ENCODE results near the gene GRIK5. TPM values are rescaled to one million over a fixed set of nuclear protein-coding genes. Genes with fewer than 3 reads are reported as not detected.

Gene GRIK5
- total and polyA plus RNA-seq, 7 experiments from 2014 or later: 0.09 to 3.5 (median 0.74) TPM; not detected in 1

GRCh38 chr19:42114412-42114811, 44.4 kb upstream of the GRIK5 start:
- ATAC-seq (no peak), DNase-seq (no peak)
- H3K36me3 Mint-ChIP-seq: peaks cover 3 to 47% (median 16%) of the 10 kb centered on the region in 5 donors
- Histone ChIP-seq H3K27ac (ENCODE audit: low read depth, low read length) (no peak overlapping the region), H3K27me3 (ENCODE audit: control insufficient read depth in 2 of 2, insufficient read depth in 2 of 2, low read length in 2 of 2) (no peaks in the 10 kb centered on the region), H3K9me3 (ENCODE audit: control insufficient read depth in 2 of 3, low read length in 3 of 3) (no peaks in the 10 kb centered on the region), H3K4me1 (ENCODE audit: control insufficient read depth in 2 of 2, insufficient read depth in 2 of 2, low read length in 2 of 2) (no peaks in the 10 kb centered on the region), H3K36me3 (ENCODE audit: control insufficient read depth in 2 of 3, insufficient read depth in 3 of 3, low read length in 3 of 3) (peaks cover 0 to 61% (median 7%) of the 10 kb centered on the region in 3 experiments), H3K4me3 (ENCODE audit: low read length) (no peak overlapping the region)
- H3K9me3 Mint-ChIP-seq: peaks cover 0 to 1% (median 0%) of the 10 kb centered on the region in 11 donors
- H3K4me3 Mint-ChIP-seq: no peak overlapping the region
- ChIA-PET CTCF (interaction anchor here (0.7 to 1.8 kb wide), 4 partner anchors 8 to 20 kb away, joined by 3 to 8 read pairs (median 3); partner anchors contain the start of gene POU2F2), POLR2A (interaction anchor here (1.1 to 1.4 kb wide), 2 partner anchors 11 to 15 kb away, joined by 3 read pairs; no protein-coding TSS in a partner anchor)
- H3K27me3 Mint-ChIP-seq: no peaks in the 10 kb centered on the region
- peak overlapping the region in 5 of 9 donors; percentile 58 to 84 (median 61) for H3K27ac Mint-ChIP-seq
- intact Hi-C loops (cut with micrococcal nuclease): no loop called here
- peaks cover 0 to 36% (median 7%) of the 10 kb centered on the region in 7 donors for H3K4me1 Mint-ChIP-seq

GRCh38 chr19:42113641-42114348, 43.8 kb upstream of the GRIK5 start:
- Histone ChIP-seq H3K27ac (ENCODE audit: low read depth, low read length) (no peak overlapping the region), H3K36me3 (ENCODE audit: control insufficient read depth in 2 of 3, insufficient read depth in 3 of 3, low read length in 3 of 3) (peaks cover 0 to 61% (median 7%) of the 10 kb centered on the region in 3 experiments), H3K4me3 (ENCODE audit: low read length) (no peak overlapping the region), H3K27me3 (ENCODE audit: control insufficient read depth in 2 of 2, insufficient read depth in 2 of 2, low read length in 2 of 2) (no peaks in the 10 kb centered on the region), H3K4me1 (ENCODE audit: control insufficient read depth in 2 of 2, insufficient read depth in 2 of 2, low read length in 2 of 2) (no peaks in the 10 kb centered on the region), H3K9me3 (ENCODE audit: control insufficient read depth in 2 of 3, low read length in 3 of 3) (no peaks in the 10 kb centered on the region)
- H3K27ac Mint-ChIP-seq: peak overlapping the region in 8 of 9 donors; percentile 14 to 84 (median 65)
- H3K27me3 Mint-ChIP-seq: no peaks in the 10 kb centered on the region
- ChIA-PET CTCF (interaction anchor here (1.3 to 1.8 kb wide), 3 partner anchors 12 to 19 kb away, joined by 3 to 8 read pairs (median 5); partner anchors contain the start of gene POU2F2), POLR2A (interaction anchor here (0.7 to 1.5 kb wide), 5 partner anchors 8 to 72 kb away, joined by 3 to 5 read pairs (median 3); no protein-coding TSS in a partner anchor)
- H3K4me3 Mint-ChIP-seq: no peak overlapping the region
- intact Hi-C loops (cut with micrococcal nuclease): no loop called here
- peaks cover 3 to 46% (median 10%) of the 10 kb centered on the region in 5 donors for H3K36me3 Mint-ChIP-seq
- ATAC-seq (peak; percentile 46), DNase-seq (no peak)
- peaks cover 0 to 1% (median 0%) of the 10 kb centered on the region in 11 donors for H3K9me3 Mint-ChIP-seq
- H3K4me1 Mint-ChIP-seq: peaks cover 0 to 34% (median 8%) of the 10 kb centered on the region in 7 donors

- H3K36me3 Mint-ChIP-seq: peaks cover 3 to 30% (median 9%) of the 10 kb centered on the region in 5 donors
- H3K9me3 ChIP-seq (ENCODE audit: control insufficient read depth in 2 of 3, low read length in 3 of 3): no peaks in the 10 kb centered on the region
- peak overlapping the region in 6 of 9 donors; percentile 9 to 85 (median 76) for H3K27ac Mint-ChIP-seq
These were observed 41.8 kb upstream of the GRIK5 start for GRCh38 chr19:42111811-42112210.

GRCh38 chr19:42111384-42111783, 41.4 kb upstream of the GRIK5 start:
- Mint-ChIP-seq H3K27ac (peak overlapping the region in 8 of 9 donors; percentile 9 to 85 (median 71)), H3K27me3 (no peaks in the 10 kb centered on the region), H3K4me3 (no peak overlapping the region), H3K4me1 (peaks cover 0 to 42% (median 12%) of the 10 kb centered on the region in 7 donors), H3K9me3 (peaks cover 0 to 1% (median 0%) of the 10 kb centered on the region in 11 donors), H3K36me3 (peaks cover 3 to 26% (median 9%) of the 10 kb centered on the region in 5 donors)
- no peak overlapping the region for H3K4me3 ChIP-seq (ENCODE audit: low read length)
- DNase-seq: no peak
- H3K9me3 ChIP-seq (ENCODE audit: control insufficient read depth in 2 of 3, low read length in 3 of 3): no peaks in the 10 kb centered on the region
- POLR2A ChIA-PET: interaction anchor here (0.6 to 1.1 kb wide), 4 partner anchors 12 to 161 kb away, joined by 3 read pairs; no protein-coding TSS in a partner anchor
- ATAC-seq: no peak
- no peaks in the 10 kb centered on the region for H3K27me3 ChIP-seq (ENCODE audit: control insufficient read depth in 2 of 2, insufficient read depth in 2 of 2, low read length in 2 of 2)
- H3K4me1 ChIP-seq (ENCODE audit: control insufficient read depth in 2 of 2, insufficient read depth in 2 of 2, low read length in 2 of 2): no peaks in the 10 kb centered on the region
- H3K36me3 ChIP-seq (ENCODE audit: control insufficient read depth in 2 of 3, insufficient read depth in 3 of 3, low read length in 3 of 3): peaks cover 0 to 49% (median 5%) of the 10 kb centered on the region in 3 experiments
- H3K27ac ChIP-seq (ENCODE audit: low read depth, low read length): no peak overlapping the region
- CTCF ChIA-PET: interaction anchor here (0.7 to 4.8 kb wide), 9 partner anchors 9 to 407 kb away, joined by 3 to 38 read pairs (median 3); partner anchors contain the start of gene POU2F2
- intact Hi-C loops (cut with micrococcal nuclease): no loop called here

More at GRCh38 chr19:42111811-42112210, 41.8 kb upstream of the GRIK5 start:
- H3K4me1 ChIP-seq (ENCODE audit: control insufficient read depth in 2 of 2, insufficient read depth in 2 of 2, low read length in 2 of 2): no peaks in the 10 kb centered on the region
- H3K4me3 Mint-ChIP-seq: no peak overlapping the region
- CTCF ChIA-PET: interaction anchor here (0.7 to 4.8 kb wide), 7 partner anchors 8 to 167 kb away, joined by 3 to 38 read pairs (median 4); partner anchors contain the start of gene POU2F2
- DNase-seq (no peak), ATAC-seq (no peak)
- no peak overlapping the region for H3K27ac ChIP-seq (ENCODE audit: low read depth, low read length)
- intact Hi-C loops (cut with micrococcal nuclease): no loop called here
- H3K4me3 ChIP-seq (ENCODE audit: low read length): no peak overlapping the region
- H3K9me3 Mint-ChIP-seq: peaks cover 0 to 1% (median 0%) of the 10 kb centered on the region in 11 donors
- H3K4me1 Mint-ChIP-seq: peaks cover 0 to 40% (median 12%) of the 10 kb centered on the region in 7 donors
- POLR2A ChIA-PET: interaction anchor here (1.0 kb wide), 1 partner anchor 37 kb away, joined by 3 read pairs; no protein-coding TSS in a partner anchor
- no peaks in the 10 kb centered on the region for H3K27me3 ChIP-seq (ENCODE audit: control insufficient read depth in 2 of 2, insufficient read depth in 2 of 2, low read length in 2 of 2)
- peaks cover 0 to 52% (median 7%) of the 10 kb centered on the region in 3 experiments for H3K36me3 ChIP-seq (ENCODE audit: control insufficient read depth in 2 of 3, insufficient read depth in 3 of 3, low read length in 3 of 3)
- H3K27me3 Mint-ChIP-seq: no peaks in the 10 kb centered on the region

- Histone ChIP-seq H3K4me1 (ENCODE audit: control insufficient read depth in 2 of 2, insufficient read depth in 2 of 2, low read length in 2 of 2) (no peaks in the 10 kb centered on the region), H3K27me3 (ENCODE audit: control insufficient read depth in 2 of 2, insufficient read depth in 2 of 2, low read length in 2 of 2) (no peaks in the 10 kb centered on the region), H3K9me3 (ENCODE audit: control insufficient read depth in 2 of 3, low read length in 3 of 3) (no peaks in the 10 kb centered on the region), H3K27ac (ENCODE audit: low read depth, low read length) (no peak overlapping the region), H3K36me3 (ENCODE audit: control insufficient read depth in 2 of 3, insufficient read depth in 3 of 3, low read length in 3 of 3) (peaks cover 0 to 46% (median 3%) of the 10 kb centered on the region in 3 experiments), H3K4me3 (ENCODE audit: low read length) (no peak overlapping the region)
- peaks cover 1 to 19% (median 6%) of the 10 kb centered on the region in 5 donors for H3K36me3 Mint-ChIP-seq
- no peak overlapping the region for H3K4me3 Mint-ChIP-seq
- POLR2A ChIA-PET: interaction anchor here (0.6 to 1.1 kb wide), 5 partner anchors 13 to 366 kb away, joined by 3 to 7 read pairs (median 3); partner anchors contain the start of gene CIC
- intact Hi-C loops (cut with micrococcal nuclease): no loop called here
- no peaks in the 10 kb centered on the region for H3K27me3 Mint-ChIP-seq
- peak overlapping the region in 7 of 9 donors; percentile 56 to 85 (median 72) for H3K27ac Mint-ChIP-seq
- peaks cover 0 to 1% (median 0%) of the 10 kb centered on the region in 11 donors for H3K9me3 Mint-ChIP-seq
- DNase-seq (no peak), ATAC-seq (no peak)
- CTCF ChIA-PET: interaction anchor here (0.6 to 4.8 kb wide), 8 partner anchors 9 to 183 kb away, joined by 3 to 38 read pairs (median 4); partner anchors contain the start of gene POU2F2
- peaks cover 4 to 44% (median 12%) of the 10 kb centered on the region in 7 donors for H3K4me1 Mint-ChIP-seq
These were observed 40.7 kb upstream of the GRIK5 start for GRCh38 chr19:42110658-42111057.

GRCh38 chr19:42109896-42110295, 39.9 kb upstream of the GRIK5 start:
- H3K36me3 Mint-ChIP-seq: peaks cover 4 to 17% (median 4%) of the 10 kb centered on the region in 5 donors
- Histone ChIP-seq H3K27ac (ENCODE audit: low read depth, low read length) (no peak overlapping the region), H3K4me3 (ENCODE audit: low read length) (no peak overlapping the region), H3K36me3 (ENCODE audit: control insufficient read depth in 2 of 3, insufficient read depth in 3 of 3, low read length in 3 of 3) (peaks cover 0 to 38% (median 3%) of the 10 kb centered on the region in 3 experiments), H3K4me1 (ENCODE audit: control insufficient read depth in 2 of 2, insufficient read depth in 2 of 2, low read length in 2 of 2) (no peaks in the 10 kb centered on the region), H3K9me3 (ENCODE audit: control insufficient read depth in 2 of 3, low read length in 3 of 3) (no peaks in the 10 kb centered on the region), H3K27me3 (ENCODE audit: control insufficient read depth in 2 of 2, insufficient read depth in 2 of 2, low read length in 2 of 2) (no peaks in the 10 kb centered on the region)
- H3K4me3 Mint-ChIP-seq: no peak overlapping the region
- H3K27ac Mint-ChIP-seq: no peak overlapping the region
- H3K27me3 Mint-ChIP-seq: no peaks in the 10 kb centered on the region
- intact Hi-C loops (cut with micrococcal nuclease): loop anchor here (2.0 to 5.0 kb wide), 4 partner anchors 67 to 332 kb away; partner anchors contain the start of gene CXCL17 (in 1 of the 2)
- H3K9me3 Mint-ChIP-seq: peaks cover 0 to 1% (median 0%) of the 10 kb centered on the region in 11 donors
- no peak for DNase-seq
- ATAC-seq: no peak
- CTCF ChIA-PET: interaction anchor here (1.0 to 4.8 kb wide), 13 partner anchors 10 to 192 kb away, joined by 3 to 38 read pairs (median 4); partner anchors contain the start of genes PAFAH1B3, POU2F2 and PRR19
- POLR2A ChIA-PET: interaction anchor here (0.8 to 1.1 kb wide), 3 partner anchors 22 to 159 kb away, joined by 3 read pairs; partner anchors contain the start of gene CIC
- H3K4me1 Mint-ChIP-seq: peaks cover 6 to 46% (median 12%) of the 10 kb centered on the region in 7 donors
